GM18867 (cell line): ENCODE data around the gene RIC1.
"Not testable (repeated sequence)": the region's sequence is repeated elsewhere in the genome, so short reads cannot be mapped to it uniquely, and the experiment has no call there.

Source experiments
- ATAC-seq: cut with Tn5 transposase; IDR thresholded peaks from one replicate; pipeline ENCODE4 v1.9.1; 2021; ENCODE audit warnings: mild to moderate bottlenecking, moderate library complexity; ENCODE audit not compliant: unreplicated experiment

RIC1 gene

GRCh38 chr9:5784526-5785315, 155.8 kb downstream of the RIC1 start:
- ATAC-seq: no peak

- ATAC-seq: no peak
Observed at GRCh38 chr9:5786370-5787127, 157.6 kb downstream of the RIC1 start.

GRCh38 chr9:5787220-5787619, 158.3 kb downstream of the RIC1 start:
- no peak for ATAC-seq

GRCh38 chr9:5787759-5788302, 158.9 kb downstream of the RIC1 start:
- ATAC-seq: no peak

- no peak for ATAC-seq
Observed at GRCh38 chr9:5789489-5789888, 160.6 kb downstream of the RIC1 start.

- ATAC-seq: no peak
Observed at GRCh38 chr9:5790923-5791322, 162.0 kb downstream of the RIC1 start.

- ATAC-seq: no peak
Observed at GRCh38 chr9:5791870-5792269, 163.0 kb downstream of the RIC1 start.

GRCh38 chr9:5793812-5794211, 164.9 kb downstream of the RIC1 start:
- no peak for ATAC-seq

- no peak for ATAC-seq
Observed at GRCh38 chr9:5796298-5796697, 167.4 kb downstream of the RIC1 start.

GRCh38 chr9:5798581-5798980, 169.7 kb downstream of the RIC1 start:
- ATAC-seq: no peak

GRCh38 chr9:5799314-5799713, 170.4 kb downstream of the RIC1 start:
- ATAC-seq: no peak

- not testable (repeated sequence) for ATAC-seq
Observed at GRCh38 chr9:5800378-5800777, 171.5 kb downstream of the RIC1 start.

- no peak for ATAC-seq
Observed at GRCh38 chr9:5800969-5801738, 172.2 kb downstream of the RIC1 start.

GRCh38 chr9:5801739-5802113, 172.8 kb downstream of the RIC1 start:
- ATAC-seq: no peak

GRCh38 chr9:5805478-5805877, 176.6 kb downstream of the RIC1 start:
- ATAC-seq: no peak

- no peak for ATAC-seq
Observed at GRCh38 chr9:5811751-5812150, 182.8 kb downstream of the RIC1 start.

- no peak for ATAC-seq
Observed at GRCh38 chr9:5813824-5814223, 184.9 kb downstream of the RIC1 start.

- no peak for ATAC-seq
Observed at GRCh38 chr9:5815461-5815860, 186.6 kb downstream of the RIC1 start.

- no peak for ATAC-seq
Observed at GRCh38 chr9:5817862-5818261, 189.0 kb downstream of the RIC1 start.

GRCh38 chr9:5818424-5819142, 189.7 kb downstream of the RIC1 start:
- no peak for ATAC-seq

GRCh38 chr9:5819174-5819573, 190.3 kb downstream of the RIC1 start:
- ATAC-seq: no peak
